ENCODE results near the gene FAM3A.

FAM3A gene

GRCh38 chrX:154534526-154535322, 18.7 kb upstream of the FAM3A start:
- DNase-seq (ENCODE audit: low spot score): peak; percentile 82

- no peak for DNase-seq (ENCODE audit: low spot score)
These were observed 16.7 kb upstream of the FAM3A start for GRCh38 chrX:154532690-154533089.

GRCh38 chrX:154531626-154532025, 15.6 kb upstream of the FAM3A start:
- no peak for DNase-seq (ENCODE audit: low spot score)

- no peak for DNase-seq (ENCODE audit: low spot score)
These were observed 14.3 kb upstream of the FAM3A start for GRCh38 chrX:154530286-154530685.

- no peak for DNase-seq (ENCODE audit: low spot score)
These were observed 13.2 kb upstream of the FAM3A start for GRCh38 chrX:154529206-154529612.

- DNase-seq (ENCODE audit: low spot score): peak; percentile 54
These were observed 11.1 kb upstream of the FAM3A start for GRCh38 chrX:154526901-154527675.

- DNase-seq (ENCODE audit: low spot score): no peak
These were observed 9.8 kb upstream of the FAM3A start for GRCh38 chrX:154525606-154526490.

GRCh38 chrX:154519389-154519788, 3.4 kb upstream of the FAM3A start:
- no peak for DNase-seq (ENCODE audit: low spot score)

GRCh38 chrX:154517101-154517781, 1.2 kb upstream of the FAM3A start:
- DNase-seq (ENCODE audit: low spot score): no peak

- no peak for DNase-seq (ENCODE audit: low spot score)
These were observed 646 bp upstream of the FAM3A start for GRCh38 chrX:154516656-154517100.

GRCh38 chrX:154515090-154515965, 704 bp downstream of the FAM3A start:
- no peak for DNase-seq (ENCODE audit: low spot score)

- DNase-seq (ENCODE audit: low spot score): no peak
These were observed 2.3 kb downstream of the FAM3A start for GRCh38 chrX:154513716-154514115.

- DNase-seq (ENCODE audit: low spot score): no peak
These were observed 3.0 kb downstream of the FAM3A start for GRCh38 chrX:154512879-154513553.

- DNase-seq (ENCODE audit: low spot score): no peak
These were observed 4.3 kb downstream of the FAM3A start for GRCh38 chrX:154511761-154512160.

GRCh38 chrX:154509455-154509854, 6.6 kb downstream of the FAM3A start:
- no peak for DNase-seq (ENCODE audit: low spot score)

- no peak for DNase-seq (ENCODE audit: low spot score)
These were observed 7.7 kb downstream of the FAM3A start for GRCh38 chrX:154508384-154508745.

- DNase-seq (ENCODE audit: low spot score): no peak
These were observed 8.2 kb downstream of the FAM3A start for GRCh38 chrX:154507673-154508383.

GRCh38 chrX:154506483-154507332, 9.3 kb downstream of the FAM3A start:
- DNase-seq (ENCODE audit: low spot score): no peak

- DNase-seq (ENCODE audit: low spot score): no peak
These were observed 10.3 kb downstream of the FAM3A start for GRCh38 chrX:154505734-154506133.

Measured in iPS-NIHi11 (cell line).